Measurements from ENCODE around the gene CYTH1. TPM values are rescaled to one million over a fixed set of nuclear protein-coding genes. Genes with fewer than 3 reads are reported as not detected.

Gene CYTH1
- total RNA-seq, 1 experiment from 2014 or later: 20.0 TPM

- Mint-ChIP-seq H3K27ac (no peak overlapping the region), H3K9me3 (no peaks in the 10 kb centered on the region), H3K4me3 (no peak overlapping the region), H3K4me1 (no peaks in the 10 kb centered on the region), H3K27me3 (ENCODE audit: low read depth) (no peaks in the 10 kb centered on the region), H3K36me3 (peaks cover 93% of the 10 kb centered on the region)
- ChIA-PET POLR2A (no interaction called here), CTCF (interaction anchor here (1.3 kb wide), 1 partner anchor 326 kb away, joined by 3 read pairs; no protein-coding TSS in a partner anchor)
- no peak for ATAC-seq
- TF ChIP-seq CDX4 (CRISPR knock-in tag; IDR thresholded peaks at IDR 0.05; ENCODE audit: borderline replicate concordance): no peak
- DNase-seq (ENCODE audit: low spot score): no peak
Measured at GRCh38 chr17:78823282-78824046, 41.4 kb upstream of the CYTH1 start.

GRCh38 chr17:78822552-78822951, 40.5 kb upstream of the CYTH1 start:
- POLR2A ChIA-PET: interaction anchor here (0.7 kb wide), 1 partner anchor 458 kb away, joined by 3 read pairs; no protein-coding TSS in a partner anchor
- H3K36me3 Mint-ChIP-seq: peaks cover 92% of the 10 kb centered on the region
- H3K9me3 Mint-ChIP-seq: no peaks in the 10 kb centered on the region
- DNase-seq (ENCODE audit: low spot score): no peak
- CTCF ChIA-PET: interaction anchor here (1.3 kb wide), 1 partner anchor 326 kb away, joined by 3 read pairs; no protein-coding TSS in a partner anchor
- no peak overlapping the region for H3K27ac Mint-ChIP-seq
- H3K4me1 Mint-ChIP-seq: no peaks in the 10 kb centered on the region
- no peak for TF ChIP-seq JUN (CRISPR knock-in tag; IDR thresholded peaks at IDR 0.05)
- no peak for TF ChIP-seq SMAD4 (CRISPR knock-in tag; IDR thresholded peaks at IDR 0.05)
- no peak for TF ChIP-seq ZNF416 (CRISPR knock-in tag; IDR thresholded peaks at IDR 0.05)
- TF ChIP-seq E2F5 (CRISPR knock-in tag; IDR thresholded peaks at IDR 0.05): no peak
- no peak for TF ChIP-seq CBFB (CRISPR knock-in tag; IDR thresholded peaks at IDR 0.05; ENCODE audit: low read depth)
- no peak for TF ChIP-seq ATF3 (CRISPR knock-in tag; conservative IDR thresholded peaks at IDR 0.05)
- TF ChIP-seq IRF2 (CRISPR knock-in tag; IDR thresholded peaks at IDR 0.05; ENCODE audit: borderline replicate concordance, low read depth): no peak
- no peak for TF ChIP-seq ESRRA (CRISPR knock-in tag; IDR thresholded peaks at IDR 0.05; ENCODE audit: borderline replicate concordance)
- TF ChIP-seq EMX1 (CRISPR knock-in tag; IDR thresholded peaks at IDR 0.05): no peak
- no peak for TF ChIP-seq ZBTB43 (CRISPR knock-in tag; IDR thresholded peaks at IDR 0.05)
- TF ChIP-seq CREM (CRISPR knock-in tag; IDR thresholded peaks at IDR 0.05): no peak
- no peak for TF ChIP-seq GRHL2 (CRISPR knock-in tag; IDR thresholded peaks at IDR 0.05; ENCODE audit: insufficient replicate concordance, severe bottlenecking)
- TF ChIP-seq ZNF423 (CRISPR knock-in tag; IDR thresholded peaks at IDR 0.05): no peak
- TF ChIP-seq MLX (CRISPR knock-in tag; IDR thresholded peaks at IDR 0.05): no peak
- no peak for TF ChIP-seq ARID4B (CRISPR knock-in tag; IDR thresholded peaks at IDR 0.05; ENCODE audit: borderline replicate concordance)
- TF ChIP-seq FOXK1 (CRISPR knock-in tag; IDR thresholded peaks at IDR 0.05): no peak
- TF ChIP-seq ZNF425 (CRISPR knock-in tag; conservative IDR thresholded peaks at IDR 0.05): no peak
- no peak for ATAC-seq
- H3K4me3 Mint-ChIP-seq: no peak overlapping the region
- H3K27me3 Mint-ChIP-seq (ENCODE audit: low read depth): no peaks in the 10 kb centered on the region

Measured in WTC11 (cell line).